ENCODE results near the gene PLEKHA7. TPM values are rescaled to one million over a fixed set of nuclear protein-coding genes. Genes with fewer than 3 reads are reported as not detected.

Gene PLEKHA7
- total RNA-seq, 1 experiment from 2014 or later = 13.0 TPM

GRCh38 chr11:16936643-16937042, 77.6 kb downstream of the PLEKHA7 start:
- TF ChIP-seq JUN (CRISPR knock-in tag; IDR thresholded peaks at IDR 0.05) = no peak
- TF ChIP-seq RORB (CRISPR knock-in tag; IDR thresholded peaks at IDR 0.05) = no peak
- TF ChIP-seq SMAD4 (CRISPR knock-in tag; IDR thresholded peaks at IDR 0.05) = no peak
- no peak for TF ChIP-seq ATF1 (CRISPR knock-in tag; IDR thresholded peaks at IDR 0.05)
- no peak for TF ChIP-seq KAT7 (CRISPR knock-in tag; IDR thresholded peaks at IDR 0.05; ENCODE audit: borderline replicate concordance)
- TF ChIP-seq, protein P1, sequence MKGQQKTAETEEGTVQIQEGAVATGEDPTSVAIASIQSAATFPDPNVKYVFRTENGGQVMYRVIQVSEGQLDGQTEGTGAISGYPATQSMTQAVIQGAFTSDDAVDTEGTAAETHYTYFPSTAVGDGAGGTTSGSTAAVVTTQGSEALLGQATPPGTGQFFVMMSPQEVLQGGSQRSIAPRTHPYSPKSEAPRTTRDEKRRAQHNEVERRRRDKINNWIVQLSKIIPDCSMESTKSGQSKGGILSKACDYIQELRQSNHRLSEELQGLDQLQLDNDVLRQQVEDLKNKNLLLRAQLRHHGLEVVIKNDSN (CRISPR knock-in tag; IDR thresholded peaks at IDR 0.05) = no peak
- TF ChIP-seq FOXK1 (CRISPR knock-in tag; IDR thresholded peaks at IDR 0.05) = no peak
- no peak for TF ChIP-seq ZSCAN18 (CRISPR knock-in tag; IDR thresholded peaks at IDR 0.05)
- TF ChIP-seq ESRRA (CRISPR knock-in tag; IDR thresholded peaks at IDR 0.05; ENCODE audit: borderline replicate concordance) = no peak
- no peak for TF ChIP-seq GTF2I (CRISPR knock-in tag; conservative IDR thresholded peaks at IDR 0.05)
- no peak for TF ChIP-seq SP1 (CRISPR knock-in tag; conservative IDR thresholded peaks at IDR 0.05)
- no peak for TF ChIP-seq GABPB1 (CRISPR knock-in tag; IDR thresholded peaks at IDR 0.05)
- CTCF ChIA-PET = interaction anchor here (0.6 to 2.3 kb wide), 5 partner anchors 78 to 131 kb away, joined by 3 to 10 read pairs (median 7); no protein-coding TSS in a partner anchor
- no peaks in the 10 kb centered on the region for H3K9me3 Mint-ChIP-seq
- H3K27me3 Mint-ChIP-seq (ENCODE audit: low read depth) = no peaks in the 10 kb centered on the region; the same call in 1 of the 2 replicates
- no peak overlapping the region for H3K27ac Mint-ChIP-seq
- peaks cover 14% of the 10 kb centered on the region for H3K4me1 Mint-ChIP-seq
- H3K4me3 Mint-ChIP-seq = no peak overlapping the region
- DNase-seq (ENCODE audit: low spot score) = no peak
- ATAC-seq = no peak
- POLR2A ChIA-PET = no interaction called here
- H3K36me3 Mint-ChIP-seq = no peaks in the 10 kb centered on the region

DNA sequence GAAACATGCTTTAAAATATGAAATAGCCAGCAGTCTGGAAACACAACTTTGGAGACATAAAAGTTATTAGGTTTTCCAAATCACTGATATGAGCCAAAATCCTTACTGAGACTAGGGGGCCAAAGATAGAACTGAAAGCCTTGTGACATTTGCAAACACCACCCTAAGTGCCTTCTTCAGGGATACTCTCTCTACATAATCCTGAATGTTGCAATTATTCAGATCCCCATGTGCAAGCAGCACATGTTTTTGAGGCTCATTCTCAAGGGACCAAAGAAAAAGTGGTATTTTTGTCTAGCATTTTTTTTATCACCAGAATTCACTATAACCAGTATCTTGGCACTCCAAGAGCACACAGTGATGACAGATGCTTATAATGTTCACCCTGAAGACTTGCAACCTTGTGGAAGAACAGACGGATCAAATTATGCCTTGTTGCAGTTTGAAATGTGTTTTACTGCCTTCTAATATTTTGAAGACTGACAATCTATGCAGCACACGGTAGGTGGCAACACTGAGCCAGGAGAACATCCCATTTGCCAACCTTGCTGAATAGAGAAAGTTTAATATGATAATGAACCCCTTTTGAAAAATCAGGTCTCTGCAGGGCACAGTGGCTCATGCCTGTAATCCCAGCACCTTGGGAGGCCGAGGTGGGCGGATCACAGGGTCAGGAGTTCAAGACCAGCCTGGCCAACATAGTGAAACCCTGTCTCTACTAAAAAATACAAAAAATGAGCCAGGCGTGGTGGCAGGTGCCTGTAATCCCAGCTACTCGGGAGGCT, 78.5 kb downstream of the PLEKHA7 start:
- Mint-ChIP-seq H3K27ac (no peak overlapping the region; the same call in 1 of the 2 replicates), H3K9me3 (no peaks in the 10 kb centered on the region), H3K4me1 (peaks cover 14% of the 10 kb centered on the region), H3K4me3 (no peak overlapping the region), H3K36me3 (no peaks in the 10 kb centered on the region), H3K27me3 (ENCODE audit: low read depth) (no peaks in the 10 kb centered on the region; the same call in 1 of the 2 replicates)
- ATAC-seq = peak; percentile 91
- CTCF ChIA-PET = interaction anchor here (0.6 to 2.3 kb wide), 5 partner anchors 73 to 454 kb away, joined by 3 to 10 read pairs (median 7); no protein-coding TSS in a partner anchor
- peak; percentile 45 for DNase-seq (ENCODE audit: low spot score)
- TF ChIP-seq CTCF (IDR thresholded peaks at IDR 0.05) (peak; percentile 48; the same call in 1 of the 2 replicates), OVOL2 (CRISPR knock-in tag; IDR thresholded peaks at IDR 0.05; ENCODE audit: borderline replicate concordance) (no peak), ZNF232 (CRISPR knock-in tag; IDR thresholded peaks at IDR 0.05) (no peak)
- POLR2A ChIA-PET = interaction anchor here (0.7 kb wide), 1 partner anchor 10 kb away, joined by 5 read pairs; no protein-coding TSS in a partner anchor

DNA sequence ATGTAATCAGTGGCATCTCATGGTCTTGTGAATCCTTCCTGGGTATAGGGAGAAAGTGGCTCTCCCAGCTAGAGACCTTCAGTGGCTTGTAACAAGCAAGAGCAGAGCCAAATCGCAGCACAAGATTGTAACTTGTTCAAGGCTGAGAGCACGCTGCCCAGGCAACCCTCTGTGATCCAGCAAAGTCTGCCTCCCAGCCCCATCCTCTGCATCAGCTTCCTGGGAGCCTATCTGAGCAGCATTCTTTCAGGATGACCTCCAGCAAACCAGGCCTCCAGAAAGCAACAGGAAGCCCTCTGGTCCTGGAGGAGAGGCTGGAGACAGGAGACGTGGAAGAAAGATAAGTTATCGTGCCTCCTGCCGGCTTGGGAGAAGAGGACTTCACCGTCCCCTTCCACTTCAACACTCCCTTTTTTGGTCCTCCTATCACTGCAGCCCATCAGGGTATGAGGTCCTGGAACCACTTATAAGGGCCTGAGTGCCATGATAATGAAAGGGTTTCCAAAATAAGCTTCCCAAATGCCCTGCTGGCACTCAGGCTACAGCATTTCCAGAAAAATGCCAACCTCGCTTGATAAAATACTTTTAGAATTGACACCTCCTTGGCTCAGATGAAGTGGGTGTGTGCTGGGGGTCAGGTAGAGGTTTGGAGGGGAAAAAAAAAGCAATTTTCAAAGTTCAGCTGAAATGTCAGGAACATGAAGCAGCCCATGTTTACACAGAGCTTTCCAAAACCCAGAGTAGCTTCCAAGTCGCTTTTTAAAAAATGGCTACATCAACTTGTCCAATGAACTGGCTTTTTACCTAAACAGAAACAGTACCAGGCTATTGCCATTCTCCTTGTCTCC, 80.2 kb downstream of the PLEKHA7 start:
- CTCF ChIA-PET = interaction anchor here (1.2 to 2.3 kb wide), 5 partner anchors 9 to 144 kb away, joined by 3 to 10 read pairs (median 4); partner anchors contain the start of genes PLEKHA7 and RPS13
- Mint-ChIP-seq H3K4me1 (peaks cover 14% of the 10 kb centered on the region), H3K36me3 (no peaks in the 10 kb centered on the region)
- no peak for TF ChIP-seq AFF4 (CRISPR knock-in tag; IDR thresholded peaks at IDR 0.05; ENCODE audit: borderline replicate concordance)
- TF ChIP-seq, protein P2, sequence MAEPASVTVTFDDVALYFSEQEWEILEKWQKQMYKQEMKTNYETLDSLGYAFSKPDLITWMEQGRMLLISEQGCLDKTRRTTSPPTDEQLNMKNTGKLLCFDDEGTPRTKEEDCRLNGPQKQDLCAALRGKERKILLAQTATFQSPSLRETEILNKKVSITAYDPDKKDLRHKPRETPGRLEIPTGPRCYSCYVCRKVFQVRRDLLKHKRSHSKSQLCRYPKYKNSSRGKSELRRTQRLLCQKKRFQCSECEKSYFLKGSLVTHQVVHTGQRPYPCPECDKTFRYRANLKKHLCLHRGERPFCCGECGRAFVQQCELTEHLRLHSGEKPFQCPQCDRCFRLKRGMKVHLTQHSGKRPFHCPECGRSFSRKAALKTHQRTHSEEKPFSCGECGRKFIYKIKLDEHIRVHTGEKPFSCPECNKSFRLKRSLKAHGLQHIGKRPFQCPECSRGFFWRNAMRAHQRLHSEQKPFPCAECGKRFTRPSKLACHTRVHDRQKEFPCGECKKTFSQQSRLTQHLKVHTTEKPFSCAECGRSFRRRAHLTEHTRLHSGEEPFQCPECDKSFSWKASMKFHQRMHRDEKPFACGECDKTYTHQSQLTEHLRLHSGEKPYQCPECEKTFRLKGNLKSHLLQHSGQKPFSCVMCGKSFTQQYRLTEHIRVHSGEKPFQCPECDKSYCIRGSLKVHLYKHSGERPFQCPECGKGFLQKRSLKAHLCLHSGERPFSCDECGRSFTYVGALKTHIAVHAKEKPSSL (CRISPR knock-in tag; conservative IDR thresholded peaks at IDR 0.05) = no peak
- no peak for TF ChIP-seq ZNF219 (CRISPR knock-in tag; IDR thresholded peaks at IDR 0.05; ENCODE audit: borderline replicate concordance)
- no peak for TF ChIP-seq CREM (CRISPR knock-in tag; IDR thresholded peaks at IDR 0.05)
- TF ChIP-seq EMX1 (CRISPR knock-in tag; IDR thresholded peaks at IDR 0.05) = no peak
- TF ChIP-seq ATF1 (CRISPR knock-in tag; IDR thresholded peaks at IDR 0.05) = no peak

More for the DNA sequence above, 80.2 kb downstream of the PLEKHA7 start:
- Mint-ChIP-seq H3K4me3 (no peak overlapping the region), H3K9me3 (no peaks in the 10 kb centered on the region), H3K27ac (no peak overlapping the region), H3K27me3 (ENCODE audit: low read depth) (no peaks in the 10 kb centered on the region; the same call in 1 of the 2 replicates)
- ATAC-seq = no peak
- POLR2A ChIA-PET = no interaction called here
- no peak for DNase-seq (ENCODE audit: low spot score)

Measured in WTC11 (cell line).